Measurements from ENCODE around the gene RBM5. TPM values are rescaled to one million over a fixed set of nuclear protein-coding genes. Genes with fewer than 3 reads are reported as not detected.
A peak's percentile ranks its signal among the peaks of the same experiment; 100 is the strongest.

The RBM5 gene
- total RNA-seq: 100 to 1,000 TPM; 246 to 464 (median 290) TPM
- polyA plus RNA-seq: 10 to 100 TPM; 25.0 to 89.4 (median 30.1) TPM
- long read RNA-seq, donor 1, transcript RBM5-214 (5 exons, 2,716 nt): major isoform, 6 of 11 reads
- long read RNA-seq, donor 1, partial matches to known transcripts: 0 of 11 reads
- long read RNA-seq, donor 1, other reads (novel, unspliced or antisense): 0 of 11 reads
- long read RNA-seq, donor 2, transcript RBM5-214 (5 exons, 2,716 nt): major isoform, 11 of 22 reads
- long read RNA-seq, donor 2, partial matches to known transcripts: 0 of 22 reads
- long read RNA-seq, donor 2, other reads (novel, unspliced or antisense): 5 of 22 reads
- long read RNA-seq, donor 3, transcript RBM5-214 (5 exons, 2,716 nt): major isoform, 6 of 9 reads
- long read RNA-seq, donor 3, partial matches to known transcripts: 0 of 9 reads
- long read RNA-seq, donor 3, other reads (novel, unspliced or antisense): 0 of 9 reads
- long read RNA-seq, donor 4, partial matches to known transcripts: 0 of 1 reads
- long read RNA-seq, donor 4, other reads (novel, unspliced or antisense): 0 of 1 reads
- long read RNA-seq, donor 5, transcript RBM5-214 (5 exons, 2,716 nt): major isoform, 7 of 23 reads
- long read RNA-seq, donor 5, partial matches to known transcripts: 10 of 23 reads
- long read RNA-seq, donor 5, other reads (novel, unspliced or antisense): 0 of 23 reads
- long read RNA-seq, donor 6: 0 reads
- long read RNA-seq, donor 7, transcript RBM5-214 (5 exons, 2,716 nt): major isoform, 5 of 30 reads
- long read RNA-seq, donor 7, partial matches to known transcripts: 19 of 30 reads
- long read RNA-seq, donor 7, other reads (novel, unspliced or antisense): 0 of 30 reads
- long read RNA-seq, donor 8, transcript RBM5-214 (5 exons, 2,716 nt): major isoform, 5 of 25 reads
- long read RNA-seq, donor 8, partial matches to known transcripts: 12 of 25 reads
- long read RNA-seq, donor 8, other reads (novel, unspliced or antisense): 0 of 25 reads
- long read RNA-seq, donor 9, transcript RBM5-214 (5 exons, 2,716 nt): major isoform, 9 of 48 reads
- long read RNA-seq, donor 9, partial matches to known transcripts: 36 of 48 reads
- long read RNA-seq, donor 9, other reads (novel, unspliced or antisense): 0 of 48 reads
- long read RNA-seq, donor 10, transcript RBM5-214 (5 exons, 2,716 nt): major isoform, 8 of 9 reads
- long read RNA-seq, donor 10, partial matches to known transcripts: 0 of 9 reads
- long read RNA-seq, donor 10, other reads (novel, unspliced or antisense): 0 of 9 reads

- Histone ChIP-seq H3K36me3 (peaks cover 33 to 39% (median 36%) of the 10 kb centered on the region in 4 donors), H3K27me3 (no peaks in the 10 kb centered on the region), H3K9me3 (no peaks in the 10 kb centered on the region), H3K27ac (peak within 1 kb of the TSS; percentile 93 to 96 (median 95)), H3K4me1 (peaks cover 19 to 33% (median 27%) of the 10 kb centered on the region in 4 donors), H3K4me3 (peak within 1 kb of the TSS; percentile 76 to 100 (median 88))
- DNase-seq: peak; percentile 92 to 98
- WGBS, 5 donors: 0 to 1% (median 1%) methylated on average over 37 to 61 of the region's 61 CpGs
- intact Hi-C loops (cut with DNase I; ENCODE audit: low total_unique reads): no loop called here
- TF ChIP-seq POLR2AphosphoS5 (IDR thresholded peaks at IDR 0.05) (peak; percentile 84 to 94 (median 85)), EP300 (IDR thresholded peaks at IDR 0.05) (no peak), POLR2A (IDR thresholded peaks at IDR 0.05) (no peak), CTCF (IDR thresholded peaks at IDR 0.05) (no peak)
Measured at GRCh38 chr3:50088725-50089608, at the start of gene RBM5. TSS of gene RBM5 (plus strand) at chr3:50088919. CDS start at chr3:50090435, 1,516 bp downstream.

GRCh38 chr3:50044976-50045375 is 43.7 kb upstream of the RBM5 start:
- Histone ChIP-seq H3K27ac (no peak overlapping the region), H3K4me1 (no peaks in the 10 kb centered on the region), H3K36me3 (peaks cover 0 to 59% (median 44%) of the 10 kb centered on the region in 4 donors), H3K27me3 (no peaks in the 10 kb centered on the region), H3K4me3 (no peak overlapping the region), H3K9me3 (no peaks in the 10 kb centered on the region)
- DNase-seq: no peak
- WGBS, 5 donors: 81 to 98% (median 96%) methylated on average over 1 of the region's 1 CpG
- intact Hi-C loops (cut with DNase I; ENCODE audit: low total_unique reads): no loop called here
- TF ChIP-seq POLR2A (IDR thresholded peaks at IDR 0.05) (no peak), POLR2AphosphoS5 (IDR thresholded peaks at IDR 0.05) (no peak), CTCF (IDR thresholded peaks at IDR 0.05) (no peak), EP300 (IDR thresholded peaks at IDR 0.05) (no peak)

GRCh38 chr3:50047426-50047825 is 41.3 kb upstream of the RBM5 start:
- H3K4me3 ChIP-seq: no peak overlapping the region
- H3K27me3 ChIP-seq: no peaks in the 10 kb centered on the region
- H3K9me3 ChIP-seq: no peaks in the 10 kb centered on the region
- no peak for DNase-seq
- no peak for TF ChIP-seq CTCF (IDR thresholded peaks at IDR 0.05)
- no peak for TF ChIP-seq POLR2AphosphoS5 (IDR thresholded peaks at IDR 0.05)
- TF ChIP-seq EP300 (IDR thresholded peaks at IDR 0.05): no peak
- TF ChIP-seq POLR2A (IDR thresholded peaks at IDR 0.05): no peak
- H3K36me3 ChIP-seq: peaks cover 0 to 73% (median 62%) of the 10 kb centered on the region in 4 donors
- intact Hi-C loops (cut with DNase I; ENCODE audit: low total_unique reads): no loop called here
- H3K4me1 ChIP-seq: peaks cover 0 to 3% (median 0%) of the 10 kb centered on the region in 4 donors
- 93 to 98% (median 96%) methylated on average over 4 of the region's 4 CpGs for WGBS, 5 donors
- no peak overlapping the region for H3K27ac ChIP-seq
